ENCODE results near the gene GLP2R. TPM values are rescaled to one million over a fixed set of nuclear protein-coding genes. Genes with fewer than 3 reads are reported as not detected.

GLP2R gene
- total and polyA plus RNA-seq, 4 experiments from 2014 or later = not detected

DNA sequence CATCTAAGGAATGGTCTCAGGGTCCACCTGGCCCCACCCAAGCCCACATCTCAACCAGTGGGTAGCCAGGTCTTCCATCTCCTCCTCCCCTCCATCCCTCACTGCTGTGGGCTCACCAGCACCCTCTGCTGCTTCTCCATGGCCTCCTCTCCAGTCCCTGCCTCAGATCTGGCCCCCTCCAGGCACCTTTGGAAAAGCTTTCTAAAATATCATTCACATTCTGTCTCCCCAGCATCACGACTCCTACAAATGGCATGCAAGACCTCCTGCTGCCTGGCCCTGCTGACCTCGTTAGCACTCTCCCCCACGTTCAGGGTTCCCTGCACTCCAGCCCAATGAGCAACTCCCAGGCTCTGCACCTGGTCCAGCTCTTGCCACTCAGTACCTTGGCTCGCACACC is 13.7 kb downstream of the GLP2R start:
- peaks cover 0 to 2% (median 0%) of the 10 kb centered on the region in 8 donors for H3K9me3 Mint-ChIP-seq
- no peak overlapping the region for H3K27ac Mint-ChIP-seq
- no peaks in the 10 kb centered on the region for H3K36me3 Mint-ChIP-seq
- peaks cover 9 to 13% of the 10 kb centered on the region in 2 donors for H3K27me3 Mint-ChIP-seq
- no peak overlapping the region for H3K4me3 Mint-ChIP-seq
- H3K27ac ChIP-seq (ENCODE audit: low read depth, low read length) = no peak overlapping the region
- H3K4me3 ChIP-seq (ENCODE audit: low read length in 2 of 2) = no peak overlapping the region
- intact Hi-C loops (cut with micrococcal nuclease) = no loop called here
- no peaks in the 10 kb centered on the region for H3K36me3 ChIP-seq (ENCODE audit: insufficient read depth, low read length)
- no peaks in the 10 kb centered on the region for H3K27me3 ChIP-seq (ENCODE audit: insufficient read depth, low read length)
- CTCF ChIA-PET (ENCODE audit: partially characterized antibody) = no interaction called here
- H3K9me3 ChIP-seq (ENCODE audit: control insufficient read depth in 1 of 2, low read length in 2 of 2) = no peaks in the 10 kb centered on the region
- no peaks in the 10 kb centered on the region for H3K4me1 ChIP-seq (ENCODE audit: insufficient read depth, low read length)
- no peak for DNase-seq
- H3K4me1 Mint-ChIP-seq = no peaks in the 10 kb centered on the region
- POLR2A ChIA-PET (ENCODE audit: partially characterized antibody) = no interaction called here

- Mint-ChIP-seq H3K4me1 (no peaks in the 10 kb centered on the region), H3K9me3 (peaks cover 0 to 2% (median 0%) of the 10 kb centered on the region in 8 donors), H3K4me3 (no peak overlapping the region), H3K27me3 (peaks cover 9 to 10% of the 10 kb centered on the region in 2 donors), H3K27ac (no peak overlapping the region), H3K36me3 (no peaks in the 10 kb centered on the region)
- Histone ChIP-seq H3K27me3 (ENCODE audit: insufficient read depth, low read length) (no peaks in the 10 kb centered on the region), H3K4me3 (ENCODE audit: low read length in 2 of 2) (no peak overlapping the region), H3K36me3 (ENCODE audit: insufficient read depth, low read length) (no peaks in the 10 kb centered on the region), H3K4me1 (ENCODE audit: insufficient read depth, low read length) (no peaks in the 10 kb centered on the region), H3K9me3 (ENCODE audit: control insufficient read depth in 1 of 2, low read length in 2 of 2) (no peaks in the 10 kb centered on the region), H3K27ac (ENCODE audit: low read depth, low read length) (no peak overlapping the region)
- intact Hi-C loops (cut with micrococcal nuclease) = no loop called here
- ChIA-PET CTCF (ENCODE audit: partially characterized antibody) (no interaction called here), POLR2A (ENCODE audit: partially characterized antibody) (no interaction called here)
- DNase-seq = no peak
Measured at GRCh38 chr17:9842057-9842758, 16.5 kb downstream of the GLP2R start.

GRCh38 chr17:9843152-9844010 is 17.7 kb downstream of the GLP2R start:
- Histone ChIP-seq H3K4me1 (ENCODE audit: insufficient read depth, low read length) (no peaks in the 10 kb centered on the region), H3K4me3 (ENCODE audit: low read length in 2 of 2) (no peak overlapping the region), H3K27me3 (ENCODE audit: insufficient read depth, low read length) (no peaks in the 10 kb centered on the region), H3K9me3 (ENCODE audit: control insufficient read depth in 1 of 2, low read length in 2 of 2) (no peaks in the 10 kb centered on the region), H3K27ac (ENCODE audit: low read depth, low read length) (no peak overlapping the region), H3K36me3 (ENCODE audit: insufficient read depth, low read length) (no peaks in the 10 kb centered on the region)
- no peaks in the 10 kb centered on the region for H3K4me1 Mint-ChIP-seq
- H3K9me3 Mint-ChIP-seq = peaks cover 0 to 2% (median 0%) of the 10 kb centered on the region in 8 donors
- CTCF ChIA-PET (ENCODE audit: partially characterized antibody) = no interaction called here
- peaks cover 9 to 10% of the 10 kb centered on the region in 2 donors for H3K27me3 Mint-ChIP-seq
- DNase-seq = no peak
- no peaks in the 10 kb centered on the region for H3K36me3 Mint-ChIP-seq
- no peak overlapping the region for H3K4me3 Mint-ChIP-seq
- no peak overlapping the region for H3K27ac Mint-ChIP-seq
- POLR2A ChIA-PET (ENCODE audit: partially characterized antibody) = no interaction called here
- intact Hi-C loops (cut with micrococcal nuclease) = no loop called here

DNA sequence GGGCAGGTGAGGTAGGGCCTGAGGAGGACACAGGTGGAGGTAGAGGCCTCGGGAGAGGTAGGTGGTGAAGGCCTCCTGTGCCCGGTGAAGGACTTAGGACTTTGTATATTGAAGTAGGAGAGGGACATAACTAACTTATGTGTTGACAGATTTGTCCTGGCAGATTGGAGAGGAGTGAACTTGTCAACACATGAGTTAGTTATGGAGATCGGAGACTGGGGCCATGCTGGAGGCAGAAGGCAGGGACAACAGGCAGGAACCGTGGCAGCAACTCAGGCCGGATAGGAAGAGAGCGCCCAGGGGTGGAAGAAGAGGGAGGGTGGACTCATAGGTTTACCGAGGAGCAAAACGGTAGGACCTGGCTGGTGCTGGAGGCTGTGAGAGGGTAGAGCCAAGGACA is 18.4 kb downstream of the GLP2R start:
- peaks cover 0 to 2% (median 0%) of the 10 kb centered on the region in 8 donors for H3K9me3 Mint-ChIP-seq
- no peak overlapping the region for H3K4me3 Mint-ChIP-seq
- H3K9me3 ChIP-seq (ENCODE audit: control insufficient read depth in 1 of 2, low read length in 2 of 2) = no peaks in the 10 kb centered on the region
- DNase-seq = no peak
- intact Hi-C loops (cut with micrococcal nuclease) = no loop called here
- no peak overlapping the region for H3K27ac Mint-ChIP-seq
- no peaks in the 10 kb centered on the region for H3K4me1 ChIP-seq (ENCODE audit: insufficient read depth, low read length)
- ChIA-PET CTCF (ENCODE audit: partially characterized antibody) (no interaction called here), POLR2A (ENCODE audit: partially characterized antibody) (no interaction called here)
- H3K27me3 Mint-ChIP-seq = peaks cover 7 to 11% of the 10 kb centered on the region in 2 donors
- no peak overlapping the region for H3K4me3 ChIP-seq (ENCODE audit: low read length in 2 of 2)
- no peaks in the 10 kb centered on the region for H3K36me3 ChIP-seq (ENCODE audit: insufficient read depth, low read length)
- H3K4me1 Mint-ChIP-seq = no peaks in the 10 kb centered on the region
- no peak overlapping the region for H3K27ac ChIP-seq (ENCODE audit: low read depth, low read length)
- H3K27me3 ChIP-seq (ENCODE audit: insufficient read depth, low read length) = no peaks in the 10 kb centered on the region
- H3K36me3 Mint-ChIP-seq = no peaks in the 10 kb centered on the region

DNA sequence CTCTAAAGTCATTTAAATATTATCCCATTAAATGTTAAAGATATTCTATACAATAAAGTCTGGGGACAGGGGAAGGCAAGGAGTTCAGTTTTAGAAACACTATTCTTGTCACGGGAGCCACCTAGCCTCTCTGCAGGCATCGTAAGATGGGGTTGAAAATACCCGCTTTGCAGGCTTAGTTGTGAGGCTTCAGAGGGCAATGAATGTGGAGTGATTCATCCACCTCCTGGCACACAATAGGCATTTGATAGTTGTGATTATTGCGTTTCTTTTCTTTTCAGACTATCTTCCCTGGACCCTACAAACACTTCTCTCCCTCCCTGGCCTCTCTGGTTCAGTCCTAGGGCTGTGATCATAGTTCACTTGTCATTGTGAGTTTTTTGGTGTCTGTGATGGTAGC is 19.6 kb downstream of the GLP2R start:
- no peaks in the 10 kb centered on the region for H3K27me3 ChIP-seq (ENCODE audit: insufficient read depth, low read length)
- no peaks in the 10 kb centered on the region for H3K36me3 ChIP-seq (ENCODE audit: insufficient read depth, low read length)
- H3K4me3 Mint-ChIP-seq = no peak overlapping the region
- no peak overlapping the region for H3K27ac ChIP-seq (ENCODE audit: low read depth, low read length)
- peaks cover 1 to 9% of the 10 kb centered on the region in 2 donors for H3K27me3 Mint-ChIP-seq
- ChIA-PET POLR2A (ENCODE audit: partially characterized antibody) (no interaction called here), CTCF (ENCODE audit: partially characterized antibody) (no interaction called here)
- no peak overlapping the region for H3K27ac Mint-ChIP-seq
- H3K4me1 ChIP-seq (ENCODE audit: insufficient read depth, low read length) = no peaks in the 10 kb centered on the region
- no peaks in the 10 kb centered on the region for H3K36me3 Mint-ChIP-seq
- no peak for DNase-seq
- H3K4me1 Mint-ChIP-seq = no peaks in the 10 kb centered on the region
- no peaks in the 10 kb centered on the region for H3K9me3 ChIP-seq (ENCODE audit: control insufficient read depth in 1 of 2, low read length in 2 of 2)
- no peaks in the 10 kb centered on the region for H3K9me3 Mint-ChIP-seq
- intact Hi-C loops (cut with micrococcal nuclease) = no loop called here
- H3K4me3 ChIP-seq (ENCODE audit: low read length in 2 of 2) = no peak overlapping the region

DNA sequence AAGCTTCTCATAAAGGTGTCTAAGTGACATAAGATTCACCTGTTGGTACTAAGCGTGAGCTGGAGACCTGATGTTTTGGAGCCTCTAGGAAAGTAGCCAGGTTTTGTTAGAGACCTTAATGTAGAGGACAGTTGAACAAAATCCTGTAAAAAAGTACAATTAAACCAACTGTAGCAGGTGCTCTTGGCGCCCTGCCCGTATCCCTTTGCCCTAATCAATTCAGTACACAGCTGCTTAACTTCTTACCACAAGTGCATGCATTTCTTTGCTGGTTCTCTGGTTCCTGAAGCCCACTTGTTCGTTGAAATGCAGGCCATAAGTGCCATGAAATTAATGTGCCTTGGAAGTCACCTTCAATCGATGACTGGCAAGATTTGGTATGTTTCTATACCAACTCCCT is 24.4 kb downstream of the GLP2R start:
- Mint-ChIP-seq H3K9me3 (peaks cover 0 to 4% (median under 1%) of the 10 kb centered on the region in 8 donors), H3K27me3 (peaks cover 0 to 9% of the 10 kb centered on the region in 2 donors), H3K36me3 (no peaks in the 10 kb centered on the region), H3K4me3 (no peak overlapping the region), H3K27ac (no peak overlapping the region), H3K4me1 (no peaks in the 10 kb centered on the region)
- Histone ChIP-seq H3K4me1 (ENCODE audit: insufficient read depth, low read length) (no peaks in the 10 kb centered on the region), H3K9me3 (ENCODE audit: control insufficient read depth in 1 of 2, low read length in 2 of 2) (no peaks in the 10 kb centered on the region), H3K27ac (ENCODE audit: low read depth, low read length) (no peak overlapping the region), H3K4me3 (ENCODE audit: low read length in 2 of 2) (no peak overlapping the region), H3K36me3 (ENCODE audit: insufficient read depth, low read length) (no peaks in the 10 kb centered on the region), H3K27me3 (ENCODE audit: insufficient read depth, low read length) (no peaks in the 10 kb centered on the region)
- no peak for DNase-seq
- intact Hi-C loops (cut with micrococcal nuclease) = no loop called here
- POLR2A ChIA-PET (ENCODE audit: partially characterized antibody) = no interaction called here
- CTCF ChIA-PET (ENCODE audit: partially characterized antibody) = no interaction called here

- intact Hi-C loops (cut with micrococcal nuclease) = no loop called here
- no peaks in the 10 kb centered on the region for H3K36me3 ChIP-seq (ENCODE audit: insufficient read depth, low read length)
- Mint-ChIP-seq H3K4me1 (no peaks in the 10 kb centered on the region), H3K4me3 (no peak overlapping the region), H3K36me3 (no peaks in the 10 kb centered on the region), H3K9me3 (peaks cover 0 to 18% (median 4%) of the 10 kb centered on the region in 8 donors), H3K27me3 (peaks cover 3 to 12% of the 10 kb centered on the region in 2 donors), H3K27ac (no peak overlapping the region)
- no peak overlapping the region for H3K4me3 ChIP-seq (ENCODE audit: low read length in 2 of 2)
- CTCF ChIA-PET (ENCODE audit: partially characterized antibody) = no interaction called here
- no peaks in the 10 kb centered on the region for H3K9me3 ChIP-seq (ENCODE audit: control insufficient read depth in 1 of 2, low read length in 2 of 2)
- POLR2A ChIA-PET (ENCODE audit: partially characterized antibody) = no interaction called here
- no peak overlapping the region for H3K27ac ChIP-seq (ENCODE audit: low read depth, low read length)
- H3K4me1 ChIP-seq (ENCODE audit: insufficient read depth, low read length) = no peaks in the 10 kb centered on the region
- H3K27me3 ChIP-seq (ENCODE audit: insufficient read depth, low read length) = no peaks in the 10 kb centered on the region
- DNase-seq = no peak
Measured at GRCh38 chr17:9854255-9854654, 28.5 kb downstream of the GLP2R start.

Measured in CD4-positive, alpha-beta memory T cell (primary cell).